Tibial artery (tissue), 4 donors: ENCODE data around the gene TUBA4B.

Experiments used
- DNase-seq, 2 donors: peaks; one replicate each; pipeline ENCODE4 v3.0.0-alpha.2; 2019
- H3K27ac ChIP-seq, 2 donors: fragments of 200-600 bp; sonication (generic) in 1 of 2; 1 replicate in 1 of 2; 2 replicates in 1 of 2; pipeline ENCODE4 v1.5.1; 2018 to 2019; ENCODE audit warnings: mild to moderate bottlenecking in 1 of 2
- H3K27me3 ChIP-seq, 2 donors: fragments of 200-600 bp; sonication (generic) in 1 of 2; one replicate each; pipeline versions ENCODE4 v1.5.1 to v1.6.0; 2016 to 2019
- H3K36me3 ChIP-seq, 3 donors: fragments of 200-600 bp; sonication (generic) in 2 of 3; one replicate each; pipeline ENCODE4 v1.5.1; 2016 to 2019; ENCODE audit warnings: mild to moderate bottlenecking in 2 of 3
- H3K4me1 ChIP-seq, 4 donors: fragments of 200-600 bp; sonication (generic) in 2 of 4; 1 replicate in 3 of 4; 2 replicates in 1 of 4; pipeline ENCODE4 v1.5.1; 2016 to 2019
- H3K4me3 ChIP-seq, 2 donors: fragments of 200-600 bp; sonication (generic) in 1 of 2; 1 replicate in 1 of 2; 2 replicates in 1 of 2; pipeline ENCODE4 v1.5.1; 2018 to 2019; ENCODE audit warnings: mild to moderate bottlenecking in 2 of 2
- H3K9me3 ChIP-seq, 3 donors: fragments of 200-600 bp; sonication (generic) in 1 of 3; one replicate each; pipeline ENCODE4 v1.5.1; 2016 to 2019
- intact Hi-C: fragments of 100-400 bp; cut with DNase I; formaldehyde crosslinking; loops from one replicate; pipeline ENCODE4 v1.15.0; 2023; ENCODE audit warnings: low total_unique reads
- TF ChIP-seq, protein P1 (sequence below), 2 experiments: fragments of 200-600 bp in 1 of 2; fragments of 450-650 bp in 1 of 2; IDR thresholded peaks; one replicate each; pipeline ENCODE4 v1.5.1; 2017 to 2019; ENCODE audit warnings: antibody characterized with exemption in 2 of 2, mild to moderate bottlenecking in 1 of 2, moderate library complexity in 1 of 2

TUBA4B gene

DNA sequence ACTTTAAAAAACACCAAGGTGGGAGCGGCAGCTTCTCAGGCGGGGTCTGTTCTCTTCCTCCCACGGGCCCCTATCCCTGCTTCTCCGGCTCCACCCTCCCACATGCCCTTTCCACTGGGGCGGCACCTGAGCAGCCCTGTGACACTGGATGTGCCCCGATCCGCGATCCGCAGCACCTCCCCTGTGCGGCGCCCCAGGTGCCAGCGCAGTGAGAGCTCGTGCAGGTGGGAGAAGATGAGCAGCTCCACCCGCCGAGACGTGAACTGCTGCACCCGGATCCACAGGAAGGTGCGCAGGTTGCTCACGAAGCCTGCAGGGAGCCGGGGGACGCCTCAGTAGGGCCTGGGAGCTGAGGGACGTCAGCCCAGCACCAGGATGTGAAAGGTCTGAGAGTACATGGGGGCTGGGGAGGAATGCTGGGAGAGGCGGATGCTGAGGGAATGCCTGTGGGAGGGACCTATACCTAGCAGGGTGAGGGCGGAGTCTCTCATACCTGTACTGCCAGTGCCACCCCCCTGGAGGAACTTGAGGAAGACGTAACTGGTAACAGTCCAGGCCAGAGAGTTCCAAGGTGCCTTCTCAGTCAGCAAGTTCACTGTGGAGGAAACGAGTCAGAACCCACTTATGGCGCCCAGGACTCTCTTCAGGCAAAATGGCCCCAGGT is 37.0 kb upstream of the TUBA4B start:
- Histone ChIP-seq H3K9me3 (no peaks in the 10 kb centered on the region), H3K27ac (peak overlapping the region; percentile 88 to 89), H3K4me1 (peaks cover 5 to 41% (median 31%) of the 10 kb centered on the region in 4 donors), H3K36me3 (peaks cover 43 to 67% (median 46%) of the 10 kb centered on the region in 3 donors), H3K4me3 (no peak overlapping the region), H3K27me3 (no peaks in the 10 kb centered on the region)
- TF ChIP-seq, protein P1, sequence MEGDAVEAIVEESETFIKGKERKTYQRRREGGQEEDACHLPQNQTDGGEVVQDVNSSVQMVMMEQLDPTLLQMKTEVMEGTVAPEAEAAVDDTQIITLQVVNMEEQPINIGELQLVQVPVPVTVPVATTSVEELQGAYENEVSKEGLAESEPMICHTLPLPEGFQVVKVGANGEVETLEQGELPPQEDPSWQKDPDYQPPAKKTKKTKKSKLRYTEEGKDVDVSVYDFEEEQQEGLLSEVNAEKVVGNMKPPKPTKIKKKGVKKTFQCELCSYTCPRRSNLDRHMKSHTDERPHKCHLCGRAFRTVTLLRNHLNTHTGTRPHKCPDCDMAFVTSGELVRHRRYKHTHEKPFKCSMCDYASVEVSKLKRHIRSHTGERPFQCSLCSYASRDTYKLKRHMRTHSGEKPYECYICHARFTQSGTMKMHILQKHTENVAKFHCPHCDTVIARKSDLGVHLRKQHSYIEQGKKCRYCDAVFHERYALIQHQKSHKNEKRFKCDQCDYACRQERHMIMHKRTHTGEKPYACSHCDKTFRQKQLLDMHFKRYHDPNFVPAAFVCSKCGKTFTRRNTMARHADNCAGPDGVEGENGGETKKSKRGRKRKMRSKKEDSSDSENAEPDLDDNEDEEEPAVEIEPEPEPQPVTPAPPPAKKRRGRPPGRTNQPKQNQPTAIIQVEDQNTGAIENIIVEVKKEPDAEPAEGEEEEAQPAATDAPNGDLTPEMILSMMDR (IDR thresholded peaks at IDR 0.05), result no peak
- DNase-seq, result no peak
- intact Hi-C loops, result loop anchor here (5.0 kb wide), 1 partner anchor 39 kb away; the partner anchor contains the start of genes CNPPD1 and RETREG2

GRCh38 chr2:219216535-219216915 is 36.5 kb upstream of the TUBA4B start:
- H3K4me1 ChIP-seq, result peaks cover 5 to 41% (median 31%) of the 10 kb centered on the region in 4 donors
- peaks cover 47 to 68% (median 52%) of the 10 kb centered on the region in 3 donors for H3K36me3 ChIP-seq
- H3K27ac ChIP-seq, result peak overlapping the region; percentile 88 to 89
- intact Hi-C loops, result loop anchor here (5.0 kb wide), 1 partner anchor 39 kb away; the partner anchor contains the start of genes CNPPD1 and RETREG2
- DNase-seq, result no peak
- TF ChIP-seq, protein P1 (IDR thresholded peaks at IDR 0.05), result no peak
- H3K4me3 ChIP-seq, result no peak overlapping the region
- no peaks in the 10 kb centered on the region for H3K27me3 ChIP-seq
- no peaks in the 10 kb centered on the region for H3K9me3 ChIP-seq

- Histone ChIP-seq H3K4me1 (peaks cover 5 to 41% (median 31%) of the 10 kb centered on the region in 4 donors), H3K27ac (peak overlapping the region; percentile 88 to 89), H3K27me3 (no peaks in the 10 kb centered on the region), H3K36me3 (peaks cover 50 to 68% (median 58%) of the 10 kb centered on the region in 3 donors), H3K4me3 (peak overlapping the region; percentile 55 to 60), H3K9me3 (no peaks in the 10 kb centered on the region)
- TF ChIP-seq, protein P1 (IDR thresholded peaks at IDR 0.05), result no peak
- intact Hi-C loops, result loop anchor here (1.0 to 5.0 kb wide), 2 partner anchors 12 to 41 kb away; partner anchors contain the start of genes CNPPD1, RETREG2 and ZFAND2B
- peak; percentile 74 to 94 for DNase-seq
Measured at GRCh38 chr2:219218217-219218731, 34.8 kb upstream of the TUBA4B start.

GRCh38 chr2:219218732-219219701 is 34.0 kb upstream of the TUBA4B start, which contains the start of gene ABCB6:
Gene ABCB6, minus strand, starts transcription at chr2:219218958. Its CDS starts 285 bp downstream, at chr2:219218673.
- H3K27me3 ChIP-seq, result no peaks in the 10 kb centered on the region
- peaks cover 5 to 41% (median 31%) of the 10 kb centered on the region in 4 donors for H3K4me1 ChIP-seq
- TF ChIP-seq, protein P1 (IDR thresholded peaks at IDR 0.05), result no peak
- peaks cover 50 to 68% (median 58%) of the 10 kb centered on the region in 3 donors for H3K36me3 ChIP-seq
- peak; percentile 99 for DNase-seq
- peak within 1 kb of the TSS; percentile 55 to 60 for H3K4me3 ChIP-seq
- intact Hi-C loops, result loop anchor here (1.0 to 5.0 kb wide), 2 partner anchors 13 to 42 kb away; partner anchors contain the start of genes CNPPD1, RETREG2 and ZFAND2B
- no peaks in the 10 kb centered on the region for H3K9me3 ChIP-seq
- H3K27ac ChIP-seq, result peak within 1 kb of the TSS; percentile 88 to 89
